GM18520 (cell line): ENCODE measurements around the gene LY6G5C.
A peak's percentile ranks its signal among the peaks of the same experiment; 100 is the strongest.
"Not testable (repeated sequence)": the region's sequence is repeated elsewhere in the genome, so short reads cannot be mapped to it uniquely, and the experiment has no call there.

Experiments
- ATAC-seq: cut with Tn5 transposase; IDR thresholded peaks from one replicate; pipeline ENCODE4 v1.9.1; 2021; ENCODE audit not compliant: unreplicated experiment

The LY6G5C gene

DNA sequence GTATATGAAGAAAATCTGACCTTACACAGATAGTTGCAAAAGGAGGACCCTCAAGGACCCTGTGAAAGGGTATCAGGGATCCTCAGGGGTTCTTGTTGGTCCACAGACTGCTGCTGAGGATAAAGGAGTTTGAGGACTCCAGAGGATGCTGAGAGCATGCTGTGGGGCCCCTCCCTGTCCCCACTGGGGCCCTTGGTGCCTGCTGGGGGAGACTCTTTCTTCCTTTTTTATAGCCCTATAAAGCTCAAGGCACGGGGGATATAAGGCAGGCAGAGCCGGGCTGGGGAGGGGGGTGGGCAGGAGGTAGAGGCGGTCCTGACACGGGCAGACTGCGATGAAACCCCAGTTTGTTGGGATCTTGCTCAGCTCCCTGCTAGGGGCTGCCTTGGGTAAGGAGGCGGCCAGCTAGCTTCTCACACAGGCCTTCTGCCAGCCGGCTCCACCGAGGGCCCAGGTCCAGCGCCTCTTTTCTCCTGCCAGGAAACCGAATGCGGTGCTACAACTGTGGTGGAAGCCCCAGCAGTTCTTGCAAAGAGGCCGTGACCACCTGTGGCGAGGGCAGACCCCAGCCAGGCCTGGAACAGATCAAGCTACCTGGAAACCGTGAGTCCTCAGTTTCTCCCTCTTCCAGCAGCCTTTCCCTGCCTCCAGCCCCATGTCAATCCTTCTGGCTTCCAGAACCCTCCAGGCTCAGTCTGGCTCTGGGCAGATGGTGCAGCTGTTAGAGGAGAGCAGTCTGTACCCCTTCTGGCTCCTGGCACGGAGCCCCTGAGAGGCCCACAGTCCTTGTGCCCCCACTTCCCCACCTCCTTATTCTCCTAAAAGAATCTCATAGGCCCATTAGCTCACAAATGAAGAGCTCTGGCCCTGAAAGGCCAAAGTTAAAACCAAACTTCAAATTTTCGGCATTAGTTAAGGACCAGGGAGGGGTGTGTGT lies 34.4 kb upstream of the LY6G5C start, which contains the start of gene LY6G6D:
LY6G6D (plus strand) TSS at position 327 of the 937 bp plus-strand sequence; CDS start at position 335, 8 bp downstream.
- ATAC-seq, result no peak

DNA sequence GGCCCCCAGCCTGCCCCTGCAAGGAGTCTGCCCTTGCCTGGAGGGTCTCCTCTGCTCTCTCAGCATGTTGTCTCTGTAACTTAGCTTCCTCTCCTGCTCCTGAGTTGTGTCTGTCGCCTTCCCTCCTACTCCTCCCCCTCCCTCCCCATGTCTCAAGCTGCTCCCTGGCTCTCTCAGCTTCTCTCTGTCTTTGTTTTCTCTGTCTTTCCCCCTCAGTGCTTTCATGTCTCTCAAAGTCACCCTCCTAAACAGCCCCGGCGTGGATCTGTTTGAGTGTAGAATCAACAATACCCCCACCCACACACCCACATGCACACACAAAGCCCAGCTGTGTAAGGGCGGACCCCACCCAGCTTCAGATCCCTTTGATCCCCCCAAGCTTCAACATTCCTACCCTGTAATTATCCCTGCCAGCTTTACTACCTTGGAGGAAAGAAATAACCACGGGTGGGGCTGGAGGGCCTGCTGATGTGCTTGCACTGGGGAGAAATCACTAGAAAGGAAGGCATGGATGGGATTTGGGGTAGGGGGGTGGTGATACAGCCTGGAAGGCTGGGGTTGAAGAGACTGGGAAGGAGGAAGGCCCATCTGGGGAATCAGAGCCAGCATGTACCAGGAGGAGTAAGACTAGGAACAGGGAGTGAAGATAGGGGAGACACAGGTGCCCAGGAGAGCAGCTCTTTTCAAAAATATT lies 33.3 kb upstream of the LY6G5C start:
- no peak for ATAC-seq

DNA sequence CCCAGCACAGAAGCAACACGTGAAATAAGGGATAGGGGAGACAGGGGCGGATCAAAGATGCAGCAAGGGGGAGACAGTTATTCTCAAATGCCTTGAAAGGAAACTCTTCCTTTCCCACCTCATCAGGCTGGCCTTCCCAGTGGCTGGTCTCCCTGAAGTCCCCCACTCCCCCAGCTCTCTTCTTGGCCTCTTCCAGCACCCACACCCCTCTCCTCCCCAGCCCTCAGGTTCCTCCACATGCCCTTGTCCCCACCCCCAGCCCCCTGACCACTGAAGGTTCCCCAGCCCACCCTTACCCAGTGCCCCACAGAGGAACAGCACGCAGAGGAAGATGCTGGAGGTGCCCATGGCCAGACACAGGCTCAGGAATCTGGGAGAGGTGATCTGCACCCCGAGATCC lies 32.6 kb upstream of the LY6G5C start:
- ATAC-seq, result no peak

DNA sequence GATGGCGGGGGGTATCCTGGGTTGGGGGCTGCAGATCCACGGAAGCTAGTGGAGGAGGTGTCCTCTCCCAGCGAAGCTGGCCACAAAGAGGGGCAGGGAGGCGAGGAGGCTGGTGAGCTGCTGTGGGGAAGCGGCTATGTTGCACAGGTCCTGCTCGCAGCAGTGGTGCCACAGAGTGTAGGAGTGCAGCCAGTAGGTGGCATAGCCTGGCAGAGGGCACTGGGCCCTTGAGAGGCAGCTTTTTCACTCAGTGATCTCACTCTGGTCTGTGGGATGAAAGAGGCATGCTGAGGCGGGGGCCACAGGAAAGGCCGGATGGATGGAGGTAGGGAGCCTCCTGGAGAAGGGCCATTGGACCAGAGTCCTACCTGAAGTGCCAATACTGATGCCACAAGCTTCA lies 31.4 kb upstream of the LY6G5C start:
- ATAC-seq, result no peak

DNA sequence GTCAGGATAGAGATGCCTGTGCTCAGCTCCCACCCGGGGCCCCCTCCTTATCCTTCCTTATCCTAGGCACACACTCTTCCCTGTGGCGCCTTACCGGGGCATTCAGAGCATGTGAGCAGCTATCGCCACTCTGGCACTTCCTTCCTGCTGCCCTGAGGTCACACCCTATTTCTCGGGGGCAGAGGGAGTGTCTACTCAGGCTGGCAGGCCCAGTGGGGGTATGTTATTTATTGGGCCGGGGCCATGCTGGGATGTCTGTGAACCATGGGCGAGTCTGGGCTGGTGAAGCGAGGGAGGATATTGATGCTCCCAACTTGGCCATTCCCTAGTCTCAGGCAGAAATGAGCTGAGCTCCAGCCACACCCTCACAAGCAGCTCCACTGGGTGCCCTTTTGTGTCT lies 30.4 kb upstream of the LY6G5C start:
- ATAC-seq, result no peak

DNA sequence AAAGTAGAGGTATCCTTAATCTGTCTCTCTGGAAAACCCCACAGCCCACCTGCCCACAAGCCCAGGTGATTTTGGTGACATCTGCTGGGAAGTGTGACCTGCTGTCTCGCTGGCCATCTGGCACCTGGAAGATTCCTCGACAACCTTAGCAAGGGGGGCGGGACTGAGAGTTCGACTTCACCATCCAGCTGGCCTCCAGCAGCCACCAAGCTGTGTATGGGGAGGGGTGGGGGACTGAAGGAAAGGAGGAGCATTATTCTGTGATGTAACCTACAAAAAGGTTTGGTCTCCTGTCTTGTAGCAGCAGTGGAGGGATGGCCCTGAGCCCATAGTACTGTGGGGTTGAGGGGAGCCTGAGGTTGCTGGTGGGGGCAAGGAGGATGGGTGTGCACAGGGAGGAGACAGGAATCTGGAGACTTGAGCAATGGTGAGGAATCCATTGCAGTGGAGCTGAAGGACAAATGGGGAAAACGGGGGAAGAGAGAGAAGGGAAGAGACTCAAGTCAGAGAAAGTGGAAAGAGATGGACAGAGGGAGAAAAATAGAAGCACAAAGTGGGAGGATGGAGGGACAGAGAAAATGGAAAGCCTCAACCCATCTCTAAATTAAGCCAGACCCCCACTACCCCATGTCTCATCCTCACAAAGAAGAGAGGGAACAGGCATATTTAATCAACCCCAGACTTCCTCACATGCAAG lies 29.8 kb upstream of the LY6G5C start:
- ATAC-seq, result no peak

DNA sequence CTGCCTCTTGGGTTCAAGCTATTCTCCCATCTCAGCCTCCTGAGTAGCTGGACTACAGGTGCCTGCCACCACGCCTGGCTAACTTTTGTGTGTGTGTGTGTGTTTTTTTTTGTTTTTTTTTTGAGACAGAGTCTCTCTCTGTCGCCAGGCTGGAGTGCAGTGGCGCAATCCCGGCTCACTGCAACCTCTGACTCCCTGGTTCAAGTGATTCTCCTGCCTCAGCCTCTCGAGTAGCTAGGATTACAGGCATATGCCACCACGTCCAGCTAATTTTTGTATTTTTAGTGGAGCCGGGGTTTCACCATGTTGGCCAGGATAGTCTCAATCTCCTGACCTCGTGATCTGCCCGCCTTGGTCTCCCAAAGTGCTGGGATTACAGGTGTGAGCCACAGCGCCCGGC lies 28.3 kb upstream of the LY6G5C start:
- ATAC-seq, result not testable (repeated sequence)

DNA sequence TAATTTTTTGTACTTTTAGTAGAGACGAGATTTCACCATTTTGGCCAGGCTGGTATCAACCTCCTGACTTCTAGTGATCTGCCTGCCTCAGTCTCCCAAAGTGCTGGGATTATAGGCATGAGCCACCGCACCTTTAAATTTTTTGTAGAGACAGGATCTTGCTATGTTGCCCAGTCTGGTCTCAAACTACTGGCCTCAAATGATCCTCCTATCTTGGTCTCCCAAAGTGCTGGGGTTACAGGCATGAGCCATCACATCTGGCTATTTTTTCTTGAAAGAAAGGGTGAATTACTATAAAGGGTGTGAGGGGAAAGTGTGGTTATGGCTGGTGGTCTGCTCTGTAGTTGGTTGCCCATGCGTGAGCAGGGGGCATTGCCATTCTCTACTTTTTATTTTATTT lies 27.4 kb upstream of the LY6G5C start:
- ATAC-seq, result no peak

DNA sequence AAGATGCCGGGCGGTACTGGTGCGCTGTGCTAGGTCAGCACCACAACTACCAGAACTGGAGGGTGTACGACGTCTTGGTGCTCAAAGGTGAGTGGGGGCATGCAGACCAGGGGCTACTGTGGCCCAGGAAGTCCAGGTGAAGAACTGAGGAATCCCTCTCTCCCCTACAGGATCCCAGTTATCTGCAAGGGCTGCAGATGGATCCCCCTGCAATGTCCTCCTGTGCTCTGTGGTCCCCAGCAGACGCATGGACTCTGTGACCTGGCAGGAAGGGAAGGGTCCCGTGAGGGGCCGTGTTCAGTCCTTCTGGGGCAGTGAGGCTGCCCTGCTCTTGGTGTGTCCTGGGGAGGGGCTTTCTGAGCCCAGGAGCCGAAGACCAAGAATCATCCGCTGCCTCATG lies 26.8 kb upstream of the LY6G5C start:
- no peak for ATAC-seq

DNA sequence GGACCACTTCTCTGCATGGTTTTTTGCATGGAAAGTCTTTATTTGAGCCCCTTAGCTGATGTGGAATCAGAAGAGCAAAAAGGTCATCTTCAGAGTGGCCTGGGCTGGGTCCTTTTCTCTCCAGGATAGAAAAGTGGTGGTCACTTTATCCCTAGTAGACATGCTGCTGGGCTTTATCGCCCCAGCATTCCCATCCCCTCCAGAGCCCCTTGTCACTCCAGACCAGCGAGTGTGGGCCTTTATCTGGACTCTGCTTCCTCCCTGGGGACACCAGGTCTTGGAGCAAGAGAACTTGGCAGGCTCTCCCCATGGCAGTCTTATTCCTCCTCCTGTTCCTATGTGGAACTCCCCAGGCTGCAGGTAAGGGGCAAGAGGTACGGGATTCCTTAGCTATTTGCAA lies 25.7 kb upstream of the LY6G5C start, which contains the start of gene LY6G6F:
LY6G6F (plus strand) TSS at position 268 of the 400 bp plus-strand sequence; CDS start at position 309, 41 bp downstream.
- ATAC-seq, result no peak

DNA sequence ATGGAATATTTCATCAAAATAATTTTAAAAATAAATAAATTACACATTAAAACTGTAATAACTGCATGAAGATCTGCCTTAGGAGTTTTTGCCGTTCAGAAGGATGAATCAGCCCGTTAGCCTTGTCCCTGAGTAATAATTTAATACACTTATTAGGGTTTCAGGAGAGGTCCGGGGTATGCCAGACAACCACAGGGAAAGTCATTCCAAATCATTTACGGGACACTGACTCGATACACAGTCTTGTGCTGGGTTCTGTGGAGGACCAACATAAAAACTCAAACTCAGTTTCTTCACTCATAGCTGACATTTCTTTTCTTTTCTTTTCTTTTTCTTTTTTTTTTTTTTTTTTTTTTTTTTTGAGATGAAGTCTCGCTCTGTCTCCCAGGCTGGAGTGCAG lies 25.1 kb upstream of the LY6G5C start:
- no peak for ATAC-seq

DNA sequence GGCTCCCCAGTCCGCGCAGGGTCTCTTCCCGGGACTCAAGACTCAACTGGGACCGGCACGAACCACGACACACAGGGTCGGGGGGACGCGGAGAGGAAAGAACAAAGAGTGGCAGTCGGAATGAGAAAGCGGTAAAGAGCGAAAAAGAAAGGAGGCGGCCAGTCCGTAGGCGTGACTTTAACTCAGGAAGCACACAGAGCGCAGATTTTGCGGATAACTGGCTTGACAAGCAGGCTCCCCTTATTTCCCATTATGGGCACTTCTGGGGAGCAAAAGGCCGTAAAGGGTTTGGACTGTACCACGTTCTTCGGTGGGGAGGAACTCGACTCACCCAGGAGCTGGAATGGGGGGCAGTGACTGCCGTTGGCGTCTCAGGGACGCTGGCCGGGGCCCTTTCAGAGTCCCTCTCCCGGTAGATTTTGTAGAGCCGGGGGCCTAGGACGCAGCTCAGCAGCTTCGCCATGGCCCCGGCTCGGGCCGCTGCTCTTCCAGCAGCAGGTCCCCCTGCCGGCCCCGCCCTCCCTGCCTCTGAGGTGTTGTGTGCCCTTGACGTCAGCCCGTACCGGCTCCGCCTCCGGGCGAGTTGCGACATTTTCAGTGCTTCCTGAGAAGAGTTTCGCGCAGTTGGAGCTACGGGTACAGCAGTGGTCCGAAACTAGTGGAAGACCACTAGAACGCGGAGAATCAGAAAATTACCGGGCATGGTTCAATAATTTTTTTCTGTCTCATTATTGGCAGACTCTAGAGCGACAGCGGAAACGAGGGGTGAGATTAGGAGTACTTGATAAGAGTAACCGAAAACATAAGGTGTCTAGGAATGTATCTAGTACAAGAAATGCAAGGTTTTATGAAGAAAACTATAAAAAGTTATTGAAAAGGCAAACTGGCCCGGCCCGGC lies 22.2 kb upstream of the LY6G5C start, which contains the start of gene ABHD16A:
ABHD16A (minus strand) TSS at position 506 of the 898 bp plus-strand sequence; CDS start at position 463, 43 bp downstream.
- peak; percentile 80 for ATAC-seq

DNA sequence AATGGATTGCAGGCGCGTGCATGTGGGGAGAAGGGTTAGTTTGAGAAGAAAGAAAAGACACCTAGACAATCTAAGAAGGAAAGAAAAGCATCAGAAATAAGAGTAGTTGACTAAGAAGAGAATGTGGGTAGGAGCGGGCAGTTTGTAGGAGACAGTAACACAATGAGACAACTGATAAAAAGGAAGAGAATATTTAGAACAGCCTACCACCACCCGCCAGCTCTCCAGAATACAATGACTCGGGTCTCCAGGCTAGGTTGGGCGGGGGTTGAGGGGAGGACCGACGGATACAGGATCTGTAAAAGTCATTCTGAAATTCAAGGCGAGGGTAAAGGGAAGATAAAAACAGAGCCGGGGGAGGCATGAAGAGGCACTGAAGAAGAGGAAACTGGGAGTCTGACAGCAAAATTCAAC lies 21.5 kb upstream of the LY6G5C start:
- no peak for ATAC-seq

DNA sequence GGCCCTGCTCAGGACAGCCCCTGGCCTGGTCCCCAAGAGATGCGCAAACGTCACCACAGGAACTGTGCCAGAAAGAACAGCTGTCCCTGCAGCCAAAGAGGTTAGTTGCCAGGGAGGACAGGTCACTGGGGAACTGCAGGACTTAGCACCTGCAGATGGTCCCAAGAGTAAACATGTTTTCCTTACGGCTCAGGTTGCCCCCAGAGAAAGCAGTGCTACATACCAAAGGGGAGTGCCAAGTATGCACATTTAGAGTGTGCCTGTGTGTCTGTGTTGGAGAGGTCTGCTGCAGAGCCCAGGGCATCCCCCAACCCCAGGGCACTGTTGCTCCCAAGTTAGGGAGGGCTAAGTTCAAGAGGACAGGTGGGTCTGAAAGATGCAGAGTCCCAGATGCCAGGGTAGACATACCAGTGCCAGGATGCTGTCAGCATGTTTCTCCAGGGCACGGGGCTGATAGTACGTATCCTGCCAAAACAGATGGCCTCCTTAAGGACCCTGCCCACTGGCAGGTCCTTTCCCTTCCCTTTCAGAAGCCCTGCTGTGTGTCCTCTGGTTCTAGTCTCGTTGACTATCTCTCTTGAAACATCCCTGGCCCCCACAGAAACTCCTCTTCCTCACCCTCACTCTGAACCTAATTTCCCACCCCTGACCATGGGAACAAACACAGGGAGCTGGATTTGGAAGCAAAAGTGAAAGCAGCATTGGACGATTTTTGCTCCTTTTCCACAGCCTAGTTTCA lies 21.0 kb upstream of the LY6G5C start:
- ATAC-seq, result no peak

DNA sequence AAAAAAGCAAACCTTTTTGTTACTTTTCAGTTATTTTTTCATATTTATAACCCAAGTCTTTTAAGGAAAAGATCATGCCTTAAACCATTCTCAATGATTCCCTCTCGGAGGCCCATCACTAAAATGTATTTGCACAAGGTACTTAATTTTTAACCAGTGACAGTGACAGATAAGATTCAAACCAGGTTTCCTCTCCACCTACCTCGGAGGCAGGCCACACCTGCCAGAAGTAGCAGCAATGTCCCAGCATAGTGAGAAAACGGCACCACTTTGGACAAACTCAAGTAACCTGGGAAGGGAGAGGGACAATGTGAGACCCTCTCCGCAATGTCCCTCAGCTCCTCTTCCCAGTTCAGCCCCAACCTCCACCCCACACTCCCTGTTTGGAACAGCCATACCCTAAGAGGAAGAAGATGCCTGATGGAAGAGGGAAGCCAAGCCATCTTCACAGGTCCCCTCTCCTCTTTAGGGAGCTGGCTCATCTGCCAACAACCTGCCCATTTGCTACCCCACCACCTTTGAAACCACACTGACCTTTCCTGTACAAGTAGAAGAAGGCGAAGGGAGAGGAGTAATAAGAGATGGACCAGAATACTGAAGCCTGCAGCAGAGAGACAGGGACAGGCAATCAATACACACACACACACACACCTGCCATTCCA lies 20.0 kb upstream of the LY6G5C start:
- no peak for ATAC-seq

DNA sequence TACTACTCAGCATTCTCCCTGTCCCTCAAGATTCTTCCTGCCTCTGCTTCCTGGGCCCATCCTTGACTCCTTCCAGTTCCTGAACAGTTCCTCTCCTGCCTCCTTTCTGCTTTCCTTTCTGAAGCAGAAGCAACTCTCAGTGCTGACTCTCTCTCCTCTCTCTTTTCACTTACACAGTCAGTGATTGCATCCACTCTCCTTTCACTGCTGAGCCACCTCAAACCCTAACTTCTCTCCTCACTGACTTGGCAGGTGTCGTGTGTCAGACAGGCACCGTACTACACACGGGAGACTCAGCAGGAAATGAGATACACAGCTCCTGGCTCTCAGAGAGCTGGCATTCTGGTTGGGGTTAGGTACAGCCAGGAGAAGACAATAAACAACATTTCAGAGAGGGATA lies 16.7 kb upstream of the LY6G5C start:
- ATAC-seq, result no peak

DNA sequence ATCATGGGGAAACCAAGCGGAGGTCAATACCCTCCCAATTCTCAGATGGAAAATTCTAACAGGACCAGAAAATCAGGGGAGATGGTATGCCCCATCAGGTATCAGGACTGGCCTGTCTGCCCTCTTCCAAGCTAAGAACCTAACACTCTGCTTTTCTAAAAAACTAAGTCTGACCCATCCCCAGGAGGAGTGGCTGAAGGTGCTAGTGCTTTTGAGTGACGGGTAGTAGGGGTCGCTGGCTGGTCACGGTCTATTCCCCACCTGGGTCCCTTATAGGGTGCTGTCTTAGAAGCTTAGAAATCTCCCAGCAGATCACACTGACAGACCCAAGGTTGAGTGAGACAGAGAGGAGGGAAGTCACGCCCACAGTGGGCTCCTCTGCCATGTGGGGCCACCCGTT lies 12.7 kb upstream of the LY6G5C start:
- no peak for ATAC-seq

DNA sequence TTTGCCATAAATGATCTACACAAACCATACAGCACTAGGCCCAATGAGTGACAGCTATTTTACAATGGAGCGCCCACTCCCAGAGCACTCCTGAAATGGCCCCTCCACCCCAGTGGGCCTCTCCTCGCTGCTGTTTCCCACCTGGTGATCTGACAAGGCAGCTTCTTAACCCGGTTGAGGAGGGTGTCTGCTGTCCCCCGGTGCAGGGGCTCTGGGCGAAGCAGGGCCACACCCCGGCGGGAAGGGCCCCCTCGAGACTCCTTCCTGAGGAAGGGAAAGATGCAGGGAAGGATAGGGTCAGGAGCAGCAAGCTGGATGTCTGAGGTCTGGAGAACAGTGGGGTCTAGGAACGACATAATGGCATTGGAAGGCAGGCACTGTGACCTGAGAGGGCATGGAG lies 12.0 kb upstream of the LY6G5C start:
- ATAC-seq, result no peak

DNA sequence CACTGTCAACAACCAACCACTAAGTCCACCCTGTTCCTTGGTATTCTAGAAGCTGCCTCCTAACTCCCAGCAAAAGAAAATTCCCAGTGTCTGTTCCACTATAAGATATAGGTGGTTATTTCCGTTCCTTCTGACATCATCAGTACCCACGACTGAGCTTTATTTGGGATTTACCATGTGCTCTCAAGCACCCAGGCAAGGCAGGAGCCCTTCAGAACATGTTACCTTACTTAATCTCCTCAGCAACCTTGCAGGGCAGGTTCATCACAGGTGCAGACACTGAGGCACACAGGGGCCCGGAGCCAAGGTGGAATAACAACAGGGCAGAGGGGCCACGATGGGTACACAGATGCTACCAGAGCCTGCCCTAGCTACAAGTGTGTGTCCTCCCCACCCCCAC lies 11.5 kb upstream of the LY6G5C start:
- ATAC-seq, result no peak
